ENCODE measurements around the gene MAN2C1. TPM values are rescaled to one million over a fixed set of nuclear protein-coding genes. Genes with fewer than 3 reads are reported as not detected.
A peak's percentile ranks its signal among the peaks of the same experiment; 100 is the strongest.
"Not testable (repeated sequence)": the region's sequence is repeated elsewhere in the genome, so short reads cannot be mapped to it uniquely, and the experiment has no call there.

MAN2C1 gene
- total RNA-seq, 1 donor from 2014 or later, result 96.9 TPM

GRCh38 chr15:75348562-75349350 lies 19.7 kb downstream of the MAN2C1 start:
- DNase-seq, result peak; percentile 41

DNA sequence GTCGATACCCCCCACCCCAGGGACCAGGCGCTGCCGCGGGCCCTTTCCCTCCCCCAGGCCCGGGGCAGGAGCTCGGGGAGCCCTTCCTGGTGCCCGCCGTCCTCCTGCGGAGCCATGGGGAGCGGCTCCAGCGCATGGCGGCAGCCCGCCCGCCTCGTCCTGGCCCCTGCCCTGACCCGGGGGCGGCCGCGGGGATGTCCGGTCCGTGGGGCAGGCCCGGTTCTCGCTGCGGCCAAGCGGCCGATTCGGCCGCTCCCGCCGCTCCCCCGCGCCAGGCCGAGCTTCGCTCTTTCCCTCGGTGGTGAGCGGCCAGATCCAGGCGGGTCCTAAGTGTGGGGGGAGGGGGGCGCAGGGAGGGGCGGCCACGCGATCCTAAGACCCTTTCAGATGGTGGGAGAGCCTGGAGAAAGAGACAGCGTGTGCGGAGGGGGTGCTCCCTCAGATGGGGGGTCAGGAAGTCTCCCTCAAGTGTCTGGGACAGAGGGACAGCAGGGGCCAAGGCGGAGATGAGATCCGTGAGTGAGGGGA lies 20.3 kb downstream of the MAN2C1 start:
- peak; percentile 50 for DNase-seq

More at GRCh38 chr15:75348562-75349350, 19.7 kb downstream of the MAN2C1 start:
- intact Hi-C loops (cut with micrococcal nuclease), result no loop called here
- ATAC-seq, result peak; percentile 11

DNA sequence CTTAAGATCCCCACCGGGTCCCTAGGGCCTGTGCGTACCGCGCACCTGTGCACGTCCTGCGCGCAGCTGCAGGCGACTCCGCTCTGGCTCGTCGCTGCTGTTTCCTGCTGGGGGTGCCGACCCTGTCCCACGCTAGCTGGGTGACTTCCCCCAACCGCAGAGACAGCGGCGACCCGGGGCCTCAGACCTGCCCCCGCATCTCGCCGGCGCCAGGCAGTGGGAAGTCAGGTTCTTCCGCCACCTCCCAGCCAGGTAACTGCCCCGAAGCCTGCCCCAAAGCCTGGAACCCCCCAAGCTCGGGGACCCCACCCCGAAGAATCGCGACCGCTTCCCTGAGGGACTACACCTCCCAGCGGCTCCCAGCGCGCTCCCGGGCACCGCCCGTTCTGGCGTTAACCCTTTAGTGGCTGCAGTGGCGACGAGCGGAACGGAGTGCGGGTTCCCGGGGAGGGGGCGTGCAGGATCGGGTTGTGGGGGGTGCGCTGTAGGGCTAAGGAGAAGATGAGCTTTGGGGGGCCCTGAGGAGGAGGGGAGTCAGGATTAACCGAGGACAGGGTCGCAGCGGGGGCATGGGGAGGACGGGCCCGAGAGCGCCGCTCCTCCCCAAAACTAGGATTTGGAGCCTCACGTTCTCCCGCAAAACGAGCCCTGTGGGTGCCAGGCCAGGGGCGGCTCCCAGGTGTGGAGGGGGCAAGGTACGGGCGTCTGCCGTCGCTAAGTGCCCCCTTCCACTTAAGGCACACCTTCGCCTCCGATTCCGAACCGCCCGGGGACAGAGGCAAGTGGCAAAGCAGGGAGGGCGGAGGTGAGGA lies 21.0 kb downstream of the MAN2C1 start:
- ATAC-seq (peak; percentile 81), DNase-seq (peak; percentile 79)
- intact Hi-C loops (cut with micrococcal nuclease), result no loop called here

More for the DNA sequence above, 20.3 kb downstream of the MAN2C1 start:
- intact Hi-C loops (cut with micrococcal nuclease), result no loop called here
- ATAC-seq, result peak; percentile 55

GRCh38 chr15:75346796-75347221 lies 21.6 kb downstream of the MAN2C1 start, which contains the start of gene NEIL1:
TSS of gene NEIL1 (plus strand) at chr15:75347039. CDS start at chr15:75348906, 1,867 bp downstream.
- ATAC-seq (no peak), DNase-seq (peak; percentile 37)
- intact Hi-C loops (cut with micrococcal nuclease), result no loop called here

- ATAC-seq; intact Hi-C loops (cut with micrococcal nuclease): not testable (repeated sequence)
- peak; percentile 19 for DNase-seq
Measured at GRCh38 chr15:75343953-75344352, 24.5 kb downstream of the MAN2C1 start.

GRCh38 chr15:75342221-75342620 lies 26.2 kb downstream of the MAN2C1 start:
- ATAC-seq, result no peak
- DNase-seq, result no peak
- intact Hi-C loops (cut with micrococcal nuclease), result no loop called here

GRCh38 chr15:75339531-75340240 lies 28.7 kb downstream of the MAN2C1 start:
- DNase-seq (peak; percentile 19), ATAC-seq (no peak)
- intact Hi-C loops (cut with micrococcal nuclease), result no loop called here

- intact Hi-C loops (cut with micrococcal nuclease), result no loop called here
- ATAC-seq, result no peak
- peak; percentile 22 for DNase-seq
Measured at GRCh38 chr15:75338661-75339240, 29.7 kb downstream of the MAN2C1 start.

GRCh38 chr15:75335705-75336355 lies 32.6 kb downstream of the MAN2C1 start, which contains the start of gene COMMD4:
TSS of gene COMMD4 (plus strand) at chr15:75336063. CDS start at chr15:75336090, 27 bp downstream.
- DNase-seq (peak; percentile 97), ATAC-seq (peak; percentile 95)
- intact Hi-C loops (cut with micrococcal nuclease), result no loop called here

DNA sequence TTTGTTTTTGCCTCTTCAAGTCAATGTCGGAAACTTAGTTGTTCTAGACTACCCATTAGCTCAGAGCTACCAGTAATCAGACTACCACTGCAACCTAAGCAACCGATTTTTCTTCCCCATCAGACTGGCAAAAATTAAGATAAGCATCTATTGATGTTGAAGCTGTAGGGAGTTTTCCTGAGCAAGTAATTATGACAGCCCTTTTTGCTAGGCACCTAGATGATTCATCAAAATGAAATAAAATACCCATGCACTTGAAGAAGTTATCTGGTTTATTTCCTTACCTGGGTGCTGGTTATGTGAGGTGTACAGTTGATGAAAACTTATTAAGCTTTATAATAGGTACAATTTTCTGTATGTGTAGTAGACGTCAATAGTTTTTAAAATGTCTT lies 33.1 kb downstream of the MAN2C1 start:
- ATAC-seq (no peak), DNase-seq (no peak)
- intact Hi-C loops (cut with micrococcal nuclease), result no loop called here

DNA sequence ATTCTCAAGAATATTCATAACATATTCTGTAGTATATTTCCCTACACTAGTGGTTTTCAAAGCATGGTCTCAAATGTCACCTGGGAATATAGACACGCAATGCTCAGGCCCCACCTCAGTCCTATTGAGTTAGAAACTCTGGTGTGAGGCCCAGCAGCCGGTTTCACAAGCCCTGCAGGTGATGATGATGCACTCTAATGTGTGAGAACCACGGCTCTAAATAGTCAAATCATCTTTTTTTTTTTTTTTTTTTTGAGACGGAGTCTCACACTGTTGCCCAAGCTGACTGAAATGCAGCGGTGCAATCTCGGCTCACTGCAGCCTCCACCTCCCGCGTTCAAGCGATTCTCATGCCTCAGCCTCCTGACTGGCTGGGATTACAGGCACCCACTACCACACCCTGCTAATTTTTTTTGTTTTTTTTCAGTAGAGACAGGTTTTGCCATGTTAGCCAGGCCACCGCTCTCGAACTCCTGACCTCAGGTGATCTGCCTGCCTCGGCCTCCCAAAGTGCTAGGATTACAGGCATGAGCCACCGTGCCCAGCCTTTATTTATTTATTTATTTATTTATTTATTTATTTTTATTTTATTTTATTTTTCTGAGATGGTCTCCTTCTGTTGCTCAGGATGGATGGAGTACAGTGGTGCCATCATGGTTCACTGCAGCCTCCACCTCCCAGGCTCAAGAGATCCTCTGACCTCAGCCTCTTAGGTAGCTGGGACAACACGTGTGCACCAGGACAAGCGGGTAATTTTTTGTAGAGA lies 34.6 kb downstream of the MAN2C1 start:
- peak; percentile 15 for DNase-seq
- ATAC-seq; intact Hi-C loops (cut with micrococcal nuclease): not testable (repeated sequence)

DNA sequence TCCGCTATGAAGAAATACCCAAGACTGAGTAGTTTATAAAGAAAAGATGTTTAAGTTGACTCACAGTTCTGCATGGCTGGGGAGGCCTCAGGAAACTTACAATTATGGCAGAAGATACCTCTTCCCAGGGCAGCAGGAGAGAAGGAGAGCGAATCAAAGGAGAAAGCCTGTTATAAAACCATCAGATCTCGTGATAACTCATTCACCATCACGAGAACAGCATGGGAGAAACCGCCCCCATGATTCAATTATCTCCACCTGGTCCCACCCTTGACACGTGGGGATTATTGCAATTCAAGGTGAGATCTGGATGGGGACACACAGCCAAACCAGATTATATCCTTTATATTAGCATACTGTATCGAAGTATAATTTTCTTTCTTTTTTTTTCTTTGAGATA lies 36.3 kb downstream of the MAN2C1 start:
- intact Hi-C loops (cut with micrococcal nuclease); ATAC-seq; DNase-seq: not testable (repeated sequence)

DNA sequence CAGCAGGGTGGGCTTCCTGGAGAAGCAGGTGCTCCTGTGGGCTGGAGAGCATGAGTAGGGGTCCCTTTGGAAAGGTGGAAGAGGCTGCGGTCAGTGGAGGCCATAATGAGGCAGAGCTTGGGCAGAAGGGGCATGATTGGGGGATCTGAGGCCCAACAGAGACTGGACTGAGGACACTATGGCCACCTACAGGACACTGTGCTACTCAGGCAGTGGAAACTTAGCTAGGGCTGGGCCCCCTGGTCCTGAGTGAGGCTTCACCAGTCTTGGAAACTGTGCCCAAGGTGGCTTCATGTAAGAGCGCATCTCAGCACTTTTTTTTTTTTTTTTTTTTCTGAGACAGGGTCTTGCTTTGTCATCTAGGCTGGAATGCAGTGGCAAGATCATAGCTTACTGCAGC lies 38.8 kb downstream of the MAN2C1 start:
- no peak for ATAC-seq
- no peak for DNase-seq
- intact Hi-C loops (cut with micrococcal nuclease), result no loop called here

DNA sequence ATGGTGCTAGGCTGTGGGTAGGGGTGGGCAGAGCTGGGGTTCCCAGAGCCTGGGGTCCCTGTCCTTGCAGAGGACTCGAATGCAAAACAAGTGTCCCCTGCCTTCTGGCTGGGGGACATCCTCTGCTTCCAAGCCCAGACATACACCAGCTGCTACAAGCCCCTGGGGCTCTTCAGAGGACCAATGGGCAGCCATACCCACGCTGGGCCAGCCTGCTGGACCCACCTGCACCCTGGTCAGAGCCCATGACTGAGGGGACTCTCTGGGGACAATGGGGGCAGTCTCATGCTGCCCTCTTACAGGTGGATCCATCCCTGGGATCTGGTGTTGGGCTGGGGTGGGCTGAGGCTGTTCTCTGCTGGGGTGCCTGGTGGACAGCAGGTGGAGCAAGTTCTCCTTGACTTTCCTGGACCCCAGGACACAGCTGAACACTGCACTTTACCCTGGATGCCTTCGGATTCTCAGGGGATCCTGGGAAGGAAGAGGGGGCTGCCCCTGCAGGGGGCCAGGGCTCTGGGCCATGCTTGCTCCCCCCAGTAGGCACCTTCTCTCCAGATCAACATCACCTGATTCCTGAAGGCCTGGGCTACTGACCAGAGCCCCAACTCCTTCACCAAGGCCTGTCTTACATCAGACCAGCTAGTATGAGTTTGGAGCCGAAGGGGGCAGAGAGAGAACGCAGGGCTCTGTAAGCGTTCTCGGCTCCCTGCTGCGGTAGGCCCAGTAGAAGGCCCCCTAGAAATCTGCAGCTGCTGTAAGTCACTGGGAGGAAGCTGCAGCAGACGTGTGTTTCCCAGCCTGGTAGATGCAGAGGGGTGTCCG lies 39.7 kb downstream of the MAN2C1 start:
- no peak for ATAC-seq
- intact Hi-C loops (cut with micrococcal nuclease), result no loop called here
- no peak for DNase-seq

DNA sequence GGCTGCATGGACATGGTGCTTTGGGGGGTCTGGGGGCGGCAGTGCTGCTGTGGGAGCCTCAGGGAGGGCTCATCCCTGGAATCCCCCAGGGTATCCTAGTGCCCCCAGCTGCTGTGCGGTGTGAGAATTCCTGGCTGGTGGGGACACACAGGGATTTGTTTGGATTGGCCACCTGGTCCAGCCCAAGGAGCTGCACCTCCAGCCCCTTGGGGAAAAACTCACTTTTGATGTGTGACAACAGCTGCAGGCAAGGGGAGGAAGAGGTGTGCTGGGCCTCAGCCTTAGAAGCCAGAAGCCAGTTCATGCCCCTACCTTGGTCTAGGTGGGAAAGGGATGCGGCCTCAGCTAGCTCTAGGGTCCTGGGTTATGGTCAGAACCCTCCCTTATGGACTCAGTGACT lies 40.9 kb downstream of the MAN2C1 start:
- ATAC-seq, result no peak
- DNase-seq, result no peak
- intact Hi-C loops (cut with micrococcal nuclease), result no loop called here

GRCh38 chr15:75327005-75327404 lies 41.4 kb downstream of the MAN2C1 start:
- no peak for ATAC-seq
- intact Hi-C loops (cut with micrococcal nuclease), result no loop called here
- no peak for DNase-seq

- intact Hi-C loops (cut with micrococcal nuclease), result no loop called here
- no peak for DNase-seq
Measured at GRCh38 chr15:75325922-75326321, 42.5 kb downstream of the MAN2C1 start.

More at GRCh38 chr15:75325922-75326321, 42.5 kb downstream of the MAN2C1 start:
- ATAC-seq, result no peak
